Measurements from ENCODE around the gene TAC3.

GRCh38 chr12:57037264-57037663, 20.9 kb upstream of the TAC3 start:
- TF ChIP-seq CTCF (IDR thresholded peaks at IDR 0.05), result no peak
- no peak for TF ChIP-seq POLR2A (IDR thresholded peaks at IDR 0.05)
